OCI-LY3 (cell line): Measurements from ENCODE around the gene CAMK1G.

Source experiments
- H2AFZ ChIP-seq: fragments of 200-600, 300-600 bp; shearing (Covaris generic); 2 replicates; pipeline ENCODE4 v1.6.0; 2014; ENCODE audit warnings: antibody characterized with exemption, low read depth, low read length
- H3K27ac ChIP-seq: fragments of 200-600, 300-600 bp; sonication (generic); 2 replicates; pipeline ENCODE4 v1.5.1; 2014; ENCODE audit warnings: mild to moderate bottlenecking, low read length, moderate library complexity, mixed read lengths
- H3K27me3 ChIP-seq: fragments of 200-600, 300-600 bp; sonication (generic); 2 replicates; pipeline ENCODE4 v1.6.1; 2014; ENCODE audit warnings: low read depth, low read length, mixed read lengths
- H3K36me3 ChIP-seq: fragments of 200-600, 300-600 bp; sonication (generic); replicated peaks from 2 replicates; pipeline ENCODE3; 2014; ENCODE audit warnings: low read depth, low read length, mixed read lengths
- H3K4me1 ChIP-seq: fragments of 300-600, 200-600 bp; sonication (generic); 2 replicates; pipeline ENCODE4 v1.6.1; 2014; ENCODE audit warnings: low read length, mixed read lengths
- H3K4me2 ChIP-seq: fragments of 200-600, 300-600 bp; sonication (generic); 2 replicates; pipeline ENCODE4 v1.6.1; 2014; ENCODE audit warnings: low read length, mixed read lengths
- H3K4me3 ChIP-seq: fragments of 300-600, 200-600 bp; sonication (generic); 2 replicates; pipeline ENCODE4 v1.5.1; 2014; ENCODE audit warnings: antibody characterized with exemption, mild to moderate bottlenecking, low read length, moderate library complexity
- H3K79me2 ChIP-seq: fragments of 300-600, 200-600 bp; shearing (Covaris generic); 2 replicates; pipeline ENCODE4 v1.6.1; 2014; ENCODE audit warnings: mild to moderate bottlenecking, low read length, mixed read lengths
- H3K9ac ChIP-seq: fragments of 300-600, 200-600 bp; shearing (Covaris generic); 2 replicates; pipeline ENCODE4 v1.6.0; 2014; ENCODE audit warnings: mild to moderate bottlenecking, low read length, moderate library complexity
- H3K9me3 ChIP-seq: fragments of 200-600, 300-600 bp; shearing (Covaris generic); 2 replicates; pipeline ENCODE4 v1.6.1; 2014; ENCODE audit warnings: low read length, mixed read lengths; ENCODE audit not compliant: insufficient read depth
- H4K20me1 ChIP-seq: fragments of 200-600, 300-600 bp; sonication (generic); 2 replicates; pipeline ENCODE4 v1.6.1; 2016; ENCODE audit warnings: low read length, mixed read lengths; ENCODE audit not compliant: insufficient read depth
- EZH2phosphoT487 ChIP-seq: fragments of 200-600 bp; shearing (Covaris generic); IDR thresholded peaks from 2 replicates; pipeline ENCODE4 v1.6.1; 2018; ENCODE audit warnings: antibody characterized with exemption, mixed run types, low read depth
- TF ChIP-seq, protein P1 (sequence below): fragments of 200-600, 300-600 bp; sonication (generic); IDR thresholded peaks from 2 replicates; pipeline ENCODE4 v1.5.1; 2014; ENCODE audit warnings: antibody characterized with exemption, low read length, low read depth

CAMK1G gene

DNA sequence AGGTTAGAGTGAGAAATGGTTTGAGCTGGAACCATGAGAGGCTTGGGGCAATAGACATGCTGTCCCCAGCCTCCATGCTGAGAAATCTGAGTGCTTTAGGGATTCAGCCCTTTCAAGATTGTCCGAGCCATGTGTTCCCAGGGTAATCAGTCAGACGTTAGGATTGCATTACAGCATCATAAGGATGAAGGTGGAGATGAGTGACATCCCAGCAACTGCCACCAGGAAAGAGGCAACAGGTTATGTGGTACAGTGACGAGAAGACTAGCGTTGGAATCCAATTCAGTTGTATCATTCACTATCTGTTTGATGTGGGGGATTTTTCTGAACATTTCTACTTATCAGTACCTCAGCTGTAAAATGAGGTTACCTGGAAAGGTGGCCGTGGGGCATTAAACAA is 1.7 kb downstream of the CAMK1G start:
- Histone ChIP-seq H4K20me1 (no peaks in the 10 kb centered on the region), H3K4me1 (peaks cover 8% of the 10 kb centered on the region), H3K9me3 (no peaks in the 10 kb centered on the region), H3K36me3 (no peaks in the 10 kb centered on the region), H3K4me3 (no peak overlapping the region), H3K9ac (no peak overlapping the region), H2AFZ (no peak overlapping the region), H3K27ac (no peak overlapping the region), H3K4me2 (no peak overlapping the region), H3K27me3 (peaks cover 54% of the 10 kb centered on the region), H3K79me2 (no peaks in the 10 kb centered on the region)
- no peak for TF ChIP-seq EZH2phosphoT487
- TF ChIP-seq, protein P1, sequence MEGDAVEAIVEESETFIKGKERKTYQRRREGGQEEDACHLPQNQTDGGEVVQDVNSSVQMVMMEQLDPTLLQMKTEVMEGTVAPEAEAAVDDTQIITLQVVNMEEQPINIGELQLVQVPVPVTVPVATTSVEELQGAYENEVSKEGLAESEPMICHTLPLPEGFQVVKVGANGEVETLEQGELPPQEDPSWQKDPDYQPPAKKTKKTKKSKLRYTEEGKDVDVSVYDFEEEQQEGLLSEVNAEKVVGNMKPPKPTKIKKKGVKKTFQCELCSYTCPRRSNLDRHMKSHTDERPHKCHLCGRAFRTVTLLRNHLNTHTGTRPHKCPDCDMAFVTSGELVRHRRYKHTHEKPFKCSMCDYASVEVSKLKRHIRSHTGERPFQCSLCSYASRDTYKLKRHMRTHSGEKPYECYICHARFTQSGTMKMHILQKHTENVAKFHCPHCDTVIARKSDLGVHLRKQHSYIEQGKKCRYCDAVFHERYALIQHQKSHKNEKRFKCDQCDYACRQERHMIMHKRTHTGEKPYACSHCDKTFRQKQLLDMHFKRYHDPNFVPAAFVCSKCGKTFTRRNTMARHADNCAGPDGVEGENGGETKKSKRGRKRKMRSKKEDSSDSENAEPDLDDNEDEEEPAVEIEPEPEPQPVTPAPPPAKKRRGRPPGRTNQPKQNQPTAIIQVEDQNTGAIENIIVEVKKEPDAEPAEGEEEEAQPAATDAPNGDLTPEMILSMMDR = no peak

DNA sequence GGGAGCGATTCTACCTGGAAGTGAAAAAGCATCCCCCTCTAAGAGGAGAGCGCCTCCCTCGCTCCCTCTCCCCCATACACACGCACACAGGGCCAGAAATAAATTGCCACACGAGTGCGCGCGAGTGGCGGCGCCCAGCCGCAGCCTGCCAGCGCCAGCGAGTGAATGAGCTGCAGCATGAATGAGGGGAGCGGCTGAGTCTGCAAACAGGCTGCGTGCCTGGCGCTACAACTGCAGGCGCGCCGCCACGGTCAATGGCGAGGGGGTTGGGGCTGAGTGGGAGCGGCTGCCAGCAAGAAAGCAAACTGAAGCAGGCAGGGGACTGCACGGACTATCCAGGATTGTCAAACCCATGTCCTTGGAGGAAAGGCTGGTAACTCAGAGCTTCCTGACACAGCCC is 2.2 kb downstream of the CAMK1G start:
- Histone ChIP-seq H3K79me2 (no peaks in the 10 kb centered on the region), H3K27me3 (peaks cover 52% of the 10 kb centered on the region), H3K9me3 (no peaks in the 10 kb centered on the region), H3K4me3 (no peak overlapping the region), H3K9ac (no peak overlapping the region), H2AFZ (no peak overlapping the region), H3K27ac (no peak overlapping the region), H4K20me1 (no peaks in the 10 kb centered on the region), H3K4me1 (peaks cover 4% of the 10 kb centered on the region), H3K36me3 (no peaks in the 10 kb centered on the region), H3K4me2 (no peak overlapping the region)
- TF ChIP-seq, protein P1 = no peak
- no peak for TF ChIP-seq EZH2phosphoT487

DNA sequence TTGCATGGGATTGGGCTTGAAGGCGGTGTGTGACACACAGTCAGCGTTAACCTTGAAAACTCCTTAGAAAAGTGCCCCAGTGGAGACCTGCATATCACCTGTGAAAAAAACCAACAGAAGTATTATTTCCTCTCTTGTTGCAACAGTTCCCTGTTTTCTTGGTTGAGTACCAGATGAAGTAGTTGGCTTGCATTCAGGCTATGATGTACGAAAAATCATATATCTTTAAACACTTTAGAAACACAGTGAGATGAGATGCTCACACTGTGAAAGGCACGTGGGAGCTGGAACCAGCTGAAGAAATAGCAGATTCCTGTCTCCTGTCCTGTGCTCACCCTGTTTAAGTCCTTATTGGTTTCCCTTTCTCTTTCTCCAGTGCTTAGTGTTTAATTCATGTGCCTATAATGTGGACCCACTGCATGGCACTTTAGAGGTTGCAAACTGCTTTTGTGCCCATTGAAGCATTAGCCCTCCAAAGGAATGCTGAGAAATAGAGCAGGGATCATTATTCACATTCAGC is 2.8 kb downstream of the CAMK1G start:
- no peaks in the 10 kb centered on the region for H4K20me1 ChIP-seq
- no peak for TF ChIP-seq EZH2phosphoT487
- TF ChIP-seq, protein P1 = no peak
- no peak overlapping the region for H2AFZ ChIP-seq
- no peaks in the 10 kb centered on the region for H3K79me2 ChIP-seq
- H3K9ac ChIP-seq = no peak overlapping the region
- H3K9me3 ChIP-seq = no peaks in the 10 kb centered on the region
- H3K36me3 ChIP-seq = no peaks in the 10 kb centered on the region
- H3K27me3 ChIP-seq = peaks cover 53% of the 10 kb centered on the region
- H3K27ac ChIP-seq = no peak overlapping the region
- H3K4me2 ChIP-seq = no peak overlapping the region
- no peaks in the 10 kb centered on the region for H3K4me1 ChIP-seq
- no peak overlapping the region for H3K4me3 ChIP-seq

DNA sequence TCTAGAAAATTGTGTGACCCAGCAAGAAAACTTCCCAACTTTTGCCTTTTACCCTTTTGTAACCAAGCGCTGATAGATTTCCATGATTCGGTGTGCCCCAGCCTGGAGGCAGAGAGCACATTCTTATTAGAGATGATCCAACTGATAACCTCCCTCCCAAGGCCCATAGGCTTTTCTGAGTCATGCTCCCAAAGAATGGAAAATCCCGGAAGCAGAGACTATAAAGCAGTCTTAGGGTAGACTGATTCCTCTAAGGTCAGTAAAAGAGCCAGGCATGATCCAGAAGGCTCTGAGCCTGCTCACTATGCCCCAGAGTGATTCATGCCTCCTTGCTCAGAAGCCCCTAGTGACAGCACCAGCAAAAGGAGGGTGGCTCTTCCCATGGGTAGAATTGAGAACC is 4.3 kb downstream of the CAMK1G start:
- H3K27ac ChIP-seq = no peak overlapping the region
- TF ChIP-seq EZH2phosphoT487 = no peak
- TF ChIP-seq, protein P1 = no peak
- H3K4me1 ChIP-seq = no peaks in the 10 kb centered on the region
- peaks cover 49% of the 10 kb centered on the region for H3K27me3 ChIP-seq
- no peak overlapping the region for H3K9ac ChIP-seq
- no peak overlapping the region for H3K4me2 ChIP-seq
- no peak overlapping the region for H3K4me3 ChIP-seq
- H3K36me3 ChIP-seq = no peaks in the 10 kb centered on the region
- no peaks in the 10 kb centered on the region for H3K79me2 ChIP-seq
- H2AFZ ChIP-seq = no peak overlapping the region
- H3K9me3 ChIP-seq = no peaks in the 10 kb centered on the region
- no peaks in the 10 kb centered on the region for H4K20me1 ChIP-seq
